H9 (cell line): ENCODE data around the gene MBP. TPM values are rescaled to one million over a fixed set of nuclear protein-coding genes. Genes with fewer than 3 reads are reported as not detected.

ENCODE experiments used
- DNase-seq: peaks from one replicate; pipeline ENCODE4 v3.0.0-alpha.2; 2017
- H2AFZ ChIP-seq: one replicate; pipeline ENCODE4 v1.6.1; 2013; ENCODE audit warnings: mild to moderate bottlenecking, low read length, control low read depth, moderate library complexity
- H2AK5ac ChIP-seq: 2 replicates; pipeline ENCODE4 v1.6.1; 2013; ENCODE audit warnings: low read length, control low read depth, mixed read lengths; ENCODE audit not compliant: insufficient read length
- H2BK120ac ChIP-seq: one replicate; pipeline ENCODE4 v1.6.1; 2013; ENCODE audit warnings: low read depth, mild to moderate bottlenecking, low read length, control low read depth, inconsistent platforms; ENCODE audit not compliant: poor library complexity, severe bottlenecking
- H2BK12ac ChIP-seq: 2 replicates; pipeline ENCODE4 v1.6.1; 2013; ENCODE audit warnings: low read length, control low read depth, mixed read lengths, low read depth; ENCODE audit not compliant: insufficient read length
- H2BK15ac ChIP-seq: 2 replicates; pipeline ENCODE4 v1.6.1; 2013; ENCODE audit warnings: low read depth, low read length, control low read depth
- H2BK20ac ChIP-seq: one replicate; pipeline ENCODE4 v1.6.1; 2013; ENCODE audit warnings: low read depth, mild to moderate bottlenecking, low read length, control low read depth, inconsistent platforms; ENCODE audit not compliant: poor library complexity, severe bottlenecking
- H2BK5ac ChIP-seq: 2 replicates; pipeline ENCODE4 v1.6.1; 2013; ENCODE audit warnings: low read length, control low read depth, mixed read lengths; ENCODE audit not compliant: insufficient read length
- H3K14ac ChIP-seq: 2 replicates; pipeline ENCODE4 v1.6.1; 2013; ENCODE audit warnings: low read length, control low read depth; ENCODE audit not compliant: insufficient read depth
- H3K18ac ChIP-seq: 2 replicates; pipeline ENCODE4 v1.6.1; 2013; ENCODE audit warnings: low read depth, mild to moderate bottlenecking, mixed read lengths, low read length, control low read depth; ENCODE audit not compliant: insufficient read length
- H3K23ac ChIP-seq: 2 replicates; pipeline ENCODE4 v1.6.1; 2013; ENCODE audit warnings: low read length, control low read depth, mixed read lengths, low read depth; ENCODE audit not compliant: insufficient read length
- H3K23me2 ChIP-seq: 2 replicates; pipeline ENCODE4 v1.6.1; 2013; ENCODE audit warnings: low read depth, mild to moderate bottlenecking, mixed read lengths, low read length, control low read depth; ENCODE audit not compliant: insufficient read length, poor library complexity, severe bottlenecking
- H3K27ac ChIP-seq: 2 replicates; pipeline ENCODE4 v1.5.1; 2013; ENCODE audit warnings: low read length, control low read depth, mixed read lengths, low read depth; ENCODE audit not compliant: insufficient read length
- H3K27me3 ChIP-seq: 2 replicates; pipeline ENCODE4 v1.6.1; 2013; ENCODE audit warnings: low read length, control low read depth, inconsistent platforms; ENCODE audit not compliant: insufficient read depth
- H3K4ac ChIP-seq: 2 replicates; pipeline ENCODE4 v1.6.1; 2013; ENCODE audit warnings: low read depth, mild to moderate bottlenecking, control low read depth, inconsistent platforms, low read length, moderate library complexity
- H3K4me1 ChIP-seq: 2 replicates; pipeline ENCODE4 v1.6.1; 2013; ENCODE audit warnings: low read length, control low read depth, inconsistent platforms; ENCODE audit not compliant: insufficient read depth
- H3K4me2 ChIP-seq: 2 replicates; pipeline ENCODE4 v1.6.1; 2013; ENCODE audit warnings: low read length, control low read depth, mixed read lengths; ENCODE audit not compliant: insufficient read length, insufficient read depth
- H3K56ac ChIP-seq: 2 replicates; pipeline ENCODE4 v1.6.1; 2013; ENCODE audit warnings: low read depth, mild to moderate bottlenecking, mixed read lengths, low read length, control low read depth; ENCODE audit not compliant: insufficient read length
- H3K79me1 ChIP-seq: 2 replicates; pipeline ENCODE4 v1.6.1; 2013; ENCODE audit warnings: low read depth, mild to moderate bottlenecking, moderate library complexity, low read length, control low read depth, inconsistent platforms; ENCODE audit not compliant: insufficient read depth, poor library complexity, severe bottlenecking
- H3K79me2 ChIP-seq: 2 replicates; pipeline ENCODE4 v1.6.1; 2013; ENCODE audit warnings: low read length, control low read depth, inconsistent platforms; ENCODE audit not compliant: insufficient read depth
- H3K9ac ChIP-seq: 2 replicates; pipeline ENCODE4 v1.6.1; 2013; ENCODE audit warnings: low read length, control low read depth, mixed read lengths; ENCODE audit not compliant: insufficient read length; ENCODE audit errors: extremely low read depth
- H3K9me3 ChIP-seq: one replicate; pipeline ENCODE4 v1.6.1; 2013; ENCODE audit warnings: low read depth, low read length, inconsistent platforms; ENCODE audit not compliant: control insufficient read depth
- H3T11ph ChIP-seq: one replicate; pipeline ENCODE4 v1.6.1; 2013; ENCODE audit warnings: mild to moderate bottlenecking, low read length, control low read depth, inconsistent platforms
- H4K20me1 ChIP-seq: one replicate; pipeline ENCODE4 v1.6.1; 2013; ENCODE audit not compliant: control insufficient read depth, insufficient read length, insufficient read depth
- H4K5ac ChIP-seq: 2 replicates; pipeline ENCODE4 v1.6.1; 2013; ENCODE audit warnings: low read depth, mild to moderate bottlenecking, mixed read lengths, low read length, control low read depth; ENCODE audit not compliant: insufficient read length
- H4K8ac ChIP-seq: replicated peaks from 2 replicates; pipeline ENCODE4 v1.6.1; 2013; ENCODE audit warnings: low read length, control low read depth, mixed read lengths, low read depth; ENCODE audit not compliant: insufficient read length
- H4K91ac ChIP-seq: 2 replicates; pipeline ENCODE4 v1.6.1; 2013; ENCODE audit warnings: low read depth, mild to moderate bottlenecking, moderate library complexity, mixed read lengths, low read length, control low read depth; ENCODE audit not compliant: insufficient read length
- H3K27ac Mint-ChIP-seq, 3 experiments: 2 replicates in 2 of 3; 3 replicates in 1 of 3; pipeline ENCODE4 v1.8.0; 2020 to 2021; ENCODE audit warnings: mixed read lengths in 3 of 3, mild to moderate bottlenecking in 1 of 3, moderate library complexity in 1 of 3
- H3K27me3 Mint-ChIP-seq: 2 replicates; pipeline ENCODE4 v1.8.0; 2021; ENCODE audit warnings: low read depth, mild to moderate bottlenecking, moderate library complexity, mixed read lengths
- H3K36me3 Mint-ChIP-seq, 3 experiments: 2 replicates in 2 of 3; 3 replicates in 1 of 3; pipeline ENCODE4 v1.8.0; 2020 to 2021; ENCODE audit warnings: low read depth in 3 of 3, mixed read lengths in 3 of 3; ENCODE audit not compliant: insufficient read depth in 1 of 3
- H3K4me1 Mint-ChIP-seq, 2 experiments: 2 replicates each; pipeline ENCODE4 v1.8.0; 2020; ENCODE audit warnings: mixed read lengths in 2 of 2
- H3K4me3 Mint-ChIP-seq, 2 experiments: 2 replicates in 1 of 2; 3 replicates in 1 of 2; pipeline ENCODE4 v1.8.0; 2020 to 2021; ENCODE audit warnings: mild to moderate bottlenecking in 2 of 2, mixed read lengths in 2 of 2, moderate library complexity in 1 of 2
- H3K9me3 Mint-ChIP-seq, 2 experiments: 2 replicates in 1 of 2; 3 replicates in 1 of 2; pipeline ENCODE4 v1.8.0; 2020; ENCODE audit warnings: mild to moderate bottlenecking in 2 of 2, mixed read lengths in 2 of 2, moderate library complexity in 1 of 2
- WGBS: extraction: QIAGEN DNeasy Blood & Tissue Kit; methylation state at CpG from one replicate; pipeline ENCODE4 v1.1.7; 2013; ENCODE audit warnings: missing lambda C conversion rate, low lambda C conversion rate, mixed read lengths; ENCODE audit not compliant: insufficient read length; ENCODE audit errors: extremely low coverage; 5-methylcytosine and 5-hydroxymethylcytosine counted together
- total RNA-seq: library from RNA; stranded (reverse); gene quantifications from 2 replicates; pipeline ENCODE4 v1.2.1, GENCODE V29; 2021
- TF ChIP-seq, protein P1 (sequence below): fragments of 200-600 bp; sonication (generic); conservative IDR thresholded peaks from 3 replicates; pipeline ENCODE4 v1.8.0; 2021; ENCODE audit warnings: antibody characterized with exemption, mild to moderate bottlenecking

MBP gene
- total RNA-seq, 1 experiment from 2014 or later: 8.6 TPM

DNA sequence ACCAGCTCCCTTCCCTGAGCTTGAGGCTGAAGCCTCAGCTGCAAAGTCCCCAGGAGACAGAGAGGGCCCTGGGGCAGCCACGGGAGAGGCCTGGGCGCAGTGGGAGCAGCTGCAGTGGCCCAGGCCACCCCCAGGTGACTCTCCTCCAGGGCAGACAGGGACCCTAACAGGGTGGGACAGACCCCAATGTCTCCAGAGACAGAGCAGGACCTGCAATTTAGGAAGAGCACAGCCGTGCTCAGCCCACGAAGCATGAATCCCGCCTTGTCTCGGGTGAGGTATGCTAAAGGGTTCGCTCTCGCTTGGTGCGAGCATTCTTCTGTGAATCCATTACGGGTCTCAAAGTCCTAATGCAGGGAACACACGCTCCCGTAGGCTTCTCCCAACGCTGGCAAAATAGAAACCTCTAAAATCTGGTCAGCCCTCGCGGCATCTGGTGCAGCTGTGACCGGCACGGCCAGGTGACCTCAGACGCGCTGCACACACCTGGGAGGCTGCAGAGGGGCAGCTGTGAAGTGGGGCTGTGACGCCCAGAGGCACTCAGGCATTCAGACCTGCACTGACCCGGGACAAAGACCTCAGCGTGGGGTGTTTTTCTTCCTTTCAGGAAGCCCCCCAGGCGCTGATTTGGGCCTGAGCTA, 12.6 kb downstream of the MBP start:
- no peaks in the 10 kb centered on the region for H3K9me3 Mint-ChIP-seq
- H2BK5ac ChIP-seq: no peak overlapping the region
- no peak overlapping the region for H3K18ac ChIP-seq
- H3K4me1 ChIP-seq: peaks cover 10% of the 10 kb centered on the region; the same call in 1 of the 2 replicates
- no peak overlapping the region for H3K4me2 ChIP-seq
- no peaks in the 10 kb centered on the region for H3K23me2 ChIP-seq
- no peak overlapping the region; the same call in 1 of the 2 replicates for H3K14ac ChIP-seq
- peaks cover 30 to 37% of the 10 kb centered on the region in 2 experiments for H3K4me1 Mint-ChIP-seq
- H4K91ac ChIP-seq: no peak overlapping the region
- no peak for DNase-seq
- no peaks in the 10 kb centered on the region for H3K27me3 Mint-ChIP-seq
- no peaks in the 10 kb centered on the region for H3K79me2 ChIP-seq
- WGBS: no CpG with 5 or more reads among the region's 23 CpGs
- no peak overlapping the region for H2AFZ ChIP-seq
- no peak overlapping the region for H3K23ac ChIP-seq
- H4K20me1 ChIP-seq: peaks cover 3% of the 10 kb centered on the region
- no peaks in the 10 kb centered on the region for H3K27me3 ChIP-seq
- no peak overlapping the region for H2AK5ac ChIP-seq
- H3K27ac Mint-ChIP-seq: peak overlapping the region in 1 of 3 experiments; percentile 49; a peak in 2 of 7 replicates
- H3K4ac ChIP-seq: no peak overlapping the region
- no peak overlapping the region for H3T11ph ChIP-seq
- H3K36me3 Mint-ChIP-seq: peaks cover 0 to 10% (median 5%) of the 10 kb centered on the region in 3 experiments; a peak in 4 of 7 replicates
- no peak overlapping the region for H2BK12ac ChIP-seq
- no peak overlapping the region for H3K9ac ChIP-seq
- no peak overlapping the region for H3K27ac ChIP-seq
- no peaks in the 10 kb centered on the region for H3K9me3 ChIP-seq
- H3K56ac ChIP-seq: no peak overlapping the region
- no peak overlapping the region for H2BK15ac ChIP-seq
- H2BK20ac ChIP-seq: no peak overlapping the region
- no peak overlapping the region for H3K4me3 Mint-ChIP-seq
- no peaks in the 10 kb centered on the region for H3K79me1 ChIP-seq
- no peak overlapping the region for H2BK120ac ChIP-seq
- H4K8ac ChIP-seq: no peak overlapping the region
- no peak overlapping the region for H4K5ac ChIP-seq
- TF ChIP-seq, protein P1, sequence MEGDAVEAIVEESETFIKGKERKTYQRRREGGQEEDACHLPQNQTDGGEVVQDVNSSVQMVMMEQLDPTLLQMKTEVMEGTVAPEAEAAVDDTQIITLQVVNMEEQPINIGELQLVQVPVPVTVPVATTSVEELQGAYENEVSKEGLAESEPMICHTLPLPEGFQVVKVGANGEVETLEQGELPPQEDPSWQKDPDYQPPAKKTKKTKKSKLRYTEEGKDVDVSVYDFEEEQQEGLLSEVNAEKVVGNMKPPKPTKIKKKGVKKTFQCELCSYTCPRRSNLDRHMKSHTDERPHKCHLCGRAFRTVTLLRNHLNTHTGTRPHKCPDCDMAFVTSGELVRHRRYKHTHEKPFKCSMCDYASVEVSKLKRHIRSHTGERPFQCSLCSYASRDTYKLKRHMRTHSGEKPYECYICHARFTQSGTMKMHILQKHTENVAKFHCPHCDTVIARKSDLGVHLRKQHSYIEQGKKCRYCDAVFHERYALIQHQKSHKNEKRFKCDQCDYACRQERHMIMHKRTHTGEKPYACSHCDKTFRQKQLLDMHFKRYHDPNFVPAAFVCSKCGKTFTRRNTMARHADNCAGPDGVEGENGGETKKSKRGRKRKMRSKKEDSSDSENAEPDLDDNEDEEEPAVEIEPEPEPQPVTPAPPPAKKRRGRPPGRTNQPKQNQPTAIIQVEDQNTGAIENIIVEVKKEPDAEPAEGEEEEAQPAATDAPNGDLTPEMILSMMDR: no peak
